Right lobe of liver (tissue), 6 donors: ENCODE measurements around the gene HSPB3. TPM values are rescaled to one million over a fixed set of nuclear protein-coding genes. Genes with fewer than 3 reads are reported as not detected.

ENCODE experiments used
- ATAC-seq, 4 donors: fragments of 200-7000 bp; cut with Tn5 transposase; one replicate each; pipeline ENCODE4 v1.9.1; 2020; ENCODE audit warnings: mild to moderate bottlenecking in 4 of 4, moderate library complexity in 4 of 4
- DNase-seq, 3 donors: peaks; one replicate each; pipeline ENCODE4 v3.0.0-alpha.2; 2020
- H3K27ac ChIP-seq, 3 donors: fragments of 200-600 bp; one replicate each; pipeline ENCODE4 v1.8.0; 2022
- H3K27me3 ChIP-seq, 2 donors: fragments of 200-600 bp; one replicate each; pipeline ENCODE4 v1.8.0; 2022
- H3K36me3 ChIP-seq, 4 donors: fragments of 200-600 bp; sonication (generic) in 1 of 4; one replicate each; pipeline versions ENCODE4 v1.5.1 to v1.8.0; 2017 to 2022; ENCODE audit warnings: control low read depth in 1 of 4
- H3K4me1 ChIP-seq, 4 donors: fragments of 200-600 bp; sonication (generic) in 1 of 4; one replicate each; pipeline versions ENCODE4 v1.5.1 to v1.8.0; 2017 to 2022; ENCODE audit warnings: control low read depth in 1 of 4
- H3K4me3 ChIP-seq, 3 donors: fragments of 200-600 bp; one replicate each; pipeline ENCODE4 v1.8.0; 2022
- H3K9me3 ChIP-seq, 4 donors: fragments of 200-600 bp; sonication (generic) in 1 of 4; one replicate each; pipeline versions ENCODE4 v1.5.1 to v1.8.0; 2017 to 2022; ENCODE audit warnings: control low read depth in 1 of 4
- CTCF ChIP-seq, 4 donors: fragments of 200-600 bp in 3 of 4; fragments of 450-650 bp in 1 of 4; IDR thresholded peaks; one replicate each; pipeline versions ENCODE4 v1.5.1 to v1.8.0; 2016 to 2022; ENCODE audit warnings: antibody characterized with exemption in 4 of 4, mild to moderate bottlenecking in 2 of 4
- POLR2A ChIP-seq: fragments of 450-650 bp; IDR thresholded peaks from one replicate; pipeline ENCODE4 v1.6.1; 2017; ENCODE audit warnings: antibody characterized with exemption, mild to moderate bottlenecking
- WGBS: methylation state at CpG from one replicate; pipeline ENCODE4 v1.1.6; 2018; ENCODE audit warnings: low coverage, low lambda C conversion rate; ENCODE audit not compliant: insufficient coverage; ENCODE audit errors: missing lambda C conversion rate; 5-methylcytosine and 5-hydroxymethylcytosine counted together
- intact Hi-C, 2 donors: fragments of 100-400 bp; cut with DNase I; formaldehyde crosslinking; loops; one replicate each; pipeline versions ENCODE4 v1.11.2 to v1.14.1; 2022
- total RNA-seq, 6 experiments: library from RNA; depleted of rRNA in 2 of 6; stranded (reverse); fragments of >200 nt in 2 of 6; fragmentation: NEBNext Ultra II Directional in 3 of 6; extraction: Animal tissue kit (Norgen Biotek cat#: 25700) in 3 of 6; gene quantifications; one replicate each; pipeline versions ENCODE4 v1.1.0 to v1.2.4, GENCODE V29; 2016 to 2023
- donor health status: DM: no; HTN: yes; CAD: no.
- donor health status: DM: no; HTN: no; CAD: no.
- donor health status: DM: no; HTN: no; CAD: no.
- donor health status: DM: no; HTN: yes; CAD: no.
- donor health status: DM: no; HTN: yes; CAD: no.

HSPB3 gene
- total RNA-seq, 6 experiments from 2014 or later, result 0.43 TPM; not detected in 5

GRCh38 chr5:54470128-54470527, 14.6 kb downstream of the HSPB3 start:
- 26% methylated on average over 2 of the region's 2 CpGs for WGBS
- Histone ChIP-seq H3K27ac (no peak overlapping the region), H3K27me3 (no peaks in the 10 kb centered on the region), H3K9me3 (no peaks in the 10 kb centered on the region), H3K36me3 (no peaks in the 10 kb centered on the region), H3K4me3 (peak overlapping the region in 2 of 3 donors; percentile 0), H3K4me1 (no peaks in the 10 kb centered on the region)
- intact Hi-C loops, result no loop called here
- no peak for DNase-seq
- ATAC-seq, result peak in 1 of 4 donors; percentile 19
- TF ChIP-seq CTCF (IDR thresholded peaks at IDR 0.05) (no peak), POLR2A (no peak)

GRCh38 chr5:54470677-54471076, 15.2 kb downstream of the HSPB3 start:
- WGBS, result 63% methylated on average over 1 of the region's 1 CpG
- ATAC-seq, result no peak

GRCh38 chr5:54471398-54471797, 15.9 kb downstream of the HSPB3 start:
- intact Hi-C loops, result no loop called here
- Histone ChIP-seq H3K9me3 (no peaks in the 10 kb centered on the region), H3K36me3 (no peaks in the 10 kb centered on the region), H3K4me3 (no peak overlapping the region), H3K27me3 (no peaks in the 10 kb centered on the region), H3K27ac (no peak overlapping the region), H3K4me1 (no peaks in the 10 kb centered on the region)
- ATAC-seq (no peak), DNase-seq (no peak)
- 59% methylated on average over 3 of the region's 3 CpGs for WGBS
- TF ChIP-seq CTCF (IDR thresholded peaks at IDR 0.05) (no peak), POLR2A (no peak)

More at GRCh38 chr5:54470677-54471076, 15.2 kb downstream of the HSPB3 start:
- no peaks in the 10 kb centered on the region for H3K27me3 ChIP-seq
- no peaks in the 10 kb centered on the region for H3K4me1 ChIP-seq
- no peak for TF ChIP-seq POLR2A
- TF ChIP-seq CTCF (IDR thresholded peaks at IDR 0.05), result no peak
- no peak overlapping the region for H3K4me3 ChIP-seq
- H3K36me3 ChIP-seq, result no peaks in the 10 kb centered on the region
- DNase-seq, result no peak
- intact Hi-C loops, result no loop called here
- H3K27ac ChIP-seq, result no peak overlapping the region
- H3K9me3 ChIP-seq, result no peaks in the 10 kb centered on the region

- Histone ChIP-seq H3K9me3 (no peaks in the 10 kb centered on the region), H3K36me3 (no peaks in the 10 kb centered on the region), H3K4me1 (no peaks in the 10 kb centered on the region), H3K27ac (no peak overlapping the region), H3K27me3 (no peaks in the 10 kb centered on the region), H3K4me3 (no peak overlapping the region)
- ATAC-seq (no peak), DNase-seq (no peak)
- 80% methylated on average over 1 of the region's 2 CpGs for WGBS
- TF ChIP-seq CTCF (IDR thresholded peaks at IDR 0.05) (no peak), POLR2A (no peak)
- intact Hi-C loops, result no loop called here
Observed at GRCh38 chr5:54476682-54477081, 21.2 kb downstream of the HSPB3 start.

- WGBS, result 100% methylated on average over 1 of the region's 1 CpG
- TF ChIP-seq POLR2A (no peak), CTCF (IDR thresholded peaks at IDR 0.05) (no peak)
- no peaks in the 10 kb centered on the region for H3K9me3 ChIP-seq
- intact Hi-C loops, result no loop called here
- no peak overlapping the region for H3K4me3 ChIP-seq
- no peaks in the 10 kb centered on the region for H3K36me3 ChIP-seq
- H3K27ac ChIP-seq, result no peak overlapping the region
- no peaks in the 10 kb centered on the region for H3K4me1 ChIP-seq
- ATAC-seq (no peak), DNase-seq (no peak)
- H3K27me3 ChIP-seq, result no peaks in the 10 kb centered on the region
Observed at GRCh38 chr5:54477941-54478478, 22.5 kb downstream of the HSPB3 start.
